RPMI8226 (cell line): ENCODE data around the gene NPLOC4.

Experiments
- DNase-seq: peaks from one replicate; pipeline ENCODE4 v3.0.0-alpha.2; 2015

NPLOC4 gene

GRCh38 chr17:81582749-81583148, 54.2 kb downstream of the NPLOC4 start:
- DNase-seq: no peak

- no peak for DNase-seq
Measured at GRCh38 chr17:81582341-81582740, 54.6 kb downstream of the NPLOC4 start.

GRCh38 chr17:81581758-81582157, 55.2 kb downstream of the NPLOC4 start:
- DNase-seq: no peak

- no peak for DNase-seq
Measured at GRCh38 chr17:81580481-81580880, 56.4 kb downstream of the NPLOC4 start.

- no peak for DNase-seq
Measured at GRCh38 chr17:81579821-81580321, 57.0 kb downstream of the NPLOC4 start.

GRCh38 chr17:81579298-81579697, 57.6 kb downstream of the NPLOC4 start:
- no peak for DNase-seq

GRCh38 chr17:81578561-81579225, 58.2 kb downstream of the NPLOC4 start:
- DNase-seq: no peak

GRCh38 chr17:81578038-81578441, 58.9 kb downstream of the NPLOC4 start:
- no peak for DNase-seq

- no peak for DNase-seq
Measured at GRCh38 chr17:81577278-81578000, 59.5 kb downstream of the NPLOC4 start.

GRCh38 chr17:81576621-81577277, 60.2 kb downstream of the NPLOC4 start:
- DNase-seq: no peak

GRCh38 chr17:81575836-81576235, 61.1 kb downstream of the NPLOC4 start:
- no peak for DNase-seq

- DNase-seq: no peak
Measured at GRCh38 chr17:81574643-81574956, 62.3 kb downstream of the NPLOC4 start.

- no peak for DNase-seq
Measured at GRCh38 chr17:81573794-81574642, 62.9 kb downstream of the NPLOC4 start.

- DNase-seq: no peak
Measured at GRCh38 chr17:81572563-81573168, 64.2 kb downstream of the NPLOC4 start.

- no peak for DNase-seq
Measured at GRCh38 chr17:81570964-81571363, 65.9 kb downstream of the NPLOC4 start.

- no peak for DNase-seq
Measured at GRCh38 chr17:81569986-81570514, 66.9 kb downstream of the NPLOC4 start.

- DNase-seq: no peak
Measured at GRCh38 chr17:81568416-81568815, 68.5 kb downstream of the NPLOC4 start.

- no peak for DNase-seq
Measured at GRCh38 chr17:81567191-81567590, 69.7 kb downstream of the NPLOC4 start.

GRCh38 chr17:81566461-81567126, 70.3 kb downstream of the NPLOC4 start:
- peak; percentile 95 for DNase-seq

GRCh38 chr17:81565231-81565630, 71.7 kb downstream of the NPLOC4 start:
- DNase-seq: no peak

- no peak for DNase-seq
Measured at GRCh38 chr17:81564778-81565177, 72.1 kb downstream of the NPLOC4 start.
